Urothelium cell line (cell line): ENCODE results near the gene HELZ.
"Not testable (repeated sequence)": the region's sequence is repeated elsewhere in the genome, so short reads cannot be mapped to it uniquely, and the experiment has no call there.

Experiments used
- DNase-seq: peaks from one replicate; pipeline ENCODE4 v3.0.0; 2011; ENCODE audit warnings: low spot score, mixed read lengths
- FAIRE-seq: peaks from 2 replicates; lab custom pipeline; 2011; peaks lifted over from hg19 to GRCh38; lab: Jason Lieb, UNC

Gene HELZ

DNA sequence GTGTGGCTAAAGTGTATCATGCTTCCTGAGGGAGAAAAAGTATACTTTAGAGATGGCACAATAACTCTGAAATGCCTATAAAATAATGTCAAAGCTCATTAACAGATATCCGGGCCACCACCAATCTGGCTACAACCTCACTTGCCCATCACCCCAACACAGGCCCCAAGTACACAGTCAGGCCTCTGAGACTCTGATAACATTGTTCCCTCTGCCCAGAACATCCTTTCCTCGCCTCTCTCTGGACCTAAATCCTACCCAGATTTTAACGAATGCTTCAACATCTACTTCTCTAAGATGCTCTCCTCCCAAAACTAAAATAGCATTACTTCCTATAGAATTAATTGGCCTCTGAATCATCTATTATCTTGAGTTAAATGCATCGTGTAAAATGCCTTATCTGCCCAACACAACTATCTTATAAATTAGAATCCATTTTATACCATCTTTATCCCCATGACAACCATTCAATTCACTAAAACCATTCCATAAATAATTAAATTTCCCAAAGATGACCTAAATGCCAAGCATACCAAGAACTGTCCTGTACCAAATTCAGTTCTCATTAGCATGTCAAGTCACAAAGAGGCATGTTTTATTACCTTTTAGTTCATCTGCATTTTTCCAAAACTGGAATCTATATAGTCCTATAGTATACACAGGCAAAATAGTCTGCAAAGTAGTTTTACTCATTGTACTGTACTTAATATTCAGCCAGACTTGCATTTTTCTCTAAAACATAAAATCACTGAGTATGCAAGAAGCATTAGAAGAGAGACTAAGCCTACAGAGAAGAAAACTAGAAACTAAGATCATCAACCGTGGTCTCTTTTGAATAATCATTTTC lies 15.7 kb downstream of the HELZ start:
- DNase-seq (no peak), FAIRE-seq (no peak)

GRCh38 chr17:67227488-67227887 lies 17.5 kb downstream of the HELZ start:
- no peak for DNase-seq
- FAIRE-seq: no peak

DNA sequence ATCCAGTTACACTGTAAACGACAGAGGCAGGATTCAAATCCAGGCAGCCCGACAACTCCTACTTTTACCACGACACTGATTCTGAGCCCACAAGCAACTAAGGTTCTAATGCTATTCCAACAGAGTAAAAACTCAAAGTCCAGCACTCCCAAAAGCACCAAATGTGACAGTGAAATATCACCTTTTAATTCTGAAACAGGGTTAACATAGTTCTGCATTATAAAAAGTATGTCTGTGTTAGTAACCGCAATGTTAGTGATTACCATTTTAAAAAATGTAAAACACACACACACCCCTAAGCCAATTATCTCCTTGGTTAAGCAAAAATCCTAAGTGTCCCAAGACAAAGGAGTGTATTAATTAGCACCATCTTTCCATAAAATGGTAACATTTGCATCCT lies 19.7 kb downstream of the HELZ start:
- DNase-seq (no peak), FAIRE-seq (no peak)

GRCh38 chr17:67224736-67225135 lies 20.3 kb downstream of the HELZ start:
- FAIRE-seq (no peak), DNase-seq (no peak)

GRCh38 chr17:67223924-67224323 lies 21.1 kb downstream of the HELZ start:
- peak; percentile 27 for DNase-seq
- no peak for FAIRE-seq

DNA sequence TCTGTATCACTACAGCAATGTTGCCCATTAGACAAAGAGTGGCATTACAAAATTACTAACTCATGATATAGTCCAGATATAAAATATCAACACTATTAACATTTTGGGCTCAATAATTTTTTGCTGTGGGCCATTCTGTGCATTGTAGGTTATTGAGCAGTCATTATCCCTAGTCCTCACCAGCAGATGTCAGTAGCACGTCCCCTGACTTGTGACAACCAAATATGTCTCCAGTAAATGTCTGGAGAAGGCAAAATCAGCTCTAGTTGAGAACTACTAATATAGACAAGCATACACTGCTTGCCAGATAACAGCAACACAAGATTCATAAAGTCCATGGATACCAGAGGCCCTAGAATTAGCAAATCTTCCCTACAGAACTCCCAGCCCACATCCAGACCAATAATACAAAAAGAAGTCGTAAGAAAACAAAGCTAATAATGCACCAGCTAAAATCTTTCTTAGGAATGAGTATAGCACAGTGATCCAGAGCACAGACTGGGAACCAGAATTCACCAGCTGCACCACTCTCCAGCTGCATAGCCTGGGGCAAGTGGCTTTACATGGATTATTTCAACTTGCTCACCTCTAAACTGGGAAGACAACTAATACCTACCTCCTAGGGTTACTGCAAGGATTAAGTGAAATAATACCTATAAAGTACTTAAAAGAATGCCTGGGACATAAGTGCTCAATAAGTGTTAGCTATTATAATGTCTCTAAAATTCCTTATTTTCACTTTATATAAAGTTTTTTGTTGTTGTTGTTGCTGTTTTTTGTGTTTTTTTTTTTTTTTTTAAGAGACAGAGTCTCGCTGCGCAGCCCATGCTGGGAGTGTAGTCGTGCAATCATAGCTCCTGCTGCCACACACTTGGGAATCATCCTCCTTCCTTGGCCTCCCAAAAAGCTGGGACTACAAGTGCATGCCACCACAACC lies 23.7 kb downstream of the HELZ start:
- FAIRE-seq (peak; percentile 69), DNase-seq (peak; percentile 47)

GRCh38 chr17:67218385-67218950 lies 26.5 kb downstream of the HELZ start:
- DNase-seq: no peak
- no peak for FAIRE-seq

GRCh38 chr17:67217446-67217845 lies 27.6 kb downstream of the HELZ start:
- DNase-seq (no peak), FAIRE-seq (no peak)

DNA sequence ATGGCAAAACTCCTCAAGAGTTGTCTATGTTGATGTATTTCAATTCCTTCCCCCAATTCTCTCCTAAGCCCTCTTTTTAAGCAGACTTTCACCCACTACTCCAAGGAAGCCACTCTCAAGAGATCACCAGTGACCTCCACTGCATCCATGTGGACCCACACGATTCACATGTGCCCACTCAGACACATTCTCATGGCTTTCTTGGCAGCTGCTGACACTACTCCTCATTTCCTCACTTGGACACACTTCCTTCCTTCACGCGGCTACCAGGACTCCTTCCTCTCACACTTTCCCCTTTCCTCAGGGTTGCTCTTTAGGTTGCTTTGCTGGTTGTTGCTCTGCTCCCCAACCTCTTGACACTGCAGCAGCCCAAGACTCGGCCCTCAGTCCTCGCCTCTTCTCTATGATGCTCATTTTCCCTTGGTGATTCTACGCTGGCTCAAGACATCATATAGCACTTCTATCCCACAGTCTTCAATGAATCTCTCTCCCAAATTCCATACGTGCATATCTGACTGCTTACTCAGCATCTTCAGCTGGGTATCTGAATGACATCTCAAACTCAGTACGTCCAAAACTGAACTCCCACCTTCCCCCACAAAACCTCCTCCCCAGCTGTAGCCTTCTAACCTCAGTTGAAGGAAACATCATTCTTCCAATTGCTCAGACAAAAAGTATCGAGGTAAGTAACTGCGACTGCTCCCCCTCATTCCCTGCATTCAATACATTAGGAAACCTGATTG lies 28.2 kb downstream of the HELZ start:
- no peak for DNase-seq
- no peak for FAIRE-seq

- FAIRE-seq (no peak), DNase-seq (no peak)
Observed at GRCh38 chr17:67215991-67216421, 29.0 kb downstream of the HELZ start.

GRCh38 chr17:67212714-67213417 lies 32.1 kb downstream of the HELZ start:
- FAIRE-seq (no peak), DNase-seq (no peak)

DNA sequence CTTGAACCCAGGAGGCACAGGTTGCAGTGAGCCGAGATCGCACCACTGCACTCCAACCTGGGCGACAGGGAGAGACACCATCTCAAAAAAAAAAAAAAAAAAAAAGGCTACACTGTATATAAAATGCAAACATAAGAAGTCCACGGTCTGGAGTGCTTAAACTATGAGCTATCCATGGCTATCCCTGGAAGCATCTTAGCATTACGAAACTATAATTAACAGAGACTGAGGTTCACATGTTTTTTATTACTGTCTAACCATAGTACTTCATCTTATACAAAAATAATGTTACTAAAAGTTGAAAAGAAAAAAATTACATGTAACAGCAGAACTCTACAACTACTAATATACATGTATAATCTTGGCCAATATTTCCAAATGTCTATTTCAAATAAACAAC lies 32.8 kb downstream of the HELZ start:
- FAIRE-seq (no peak), DNase-seq (no peak)

DNA sequence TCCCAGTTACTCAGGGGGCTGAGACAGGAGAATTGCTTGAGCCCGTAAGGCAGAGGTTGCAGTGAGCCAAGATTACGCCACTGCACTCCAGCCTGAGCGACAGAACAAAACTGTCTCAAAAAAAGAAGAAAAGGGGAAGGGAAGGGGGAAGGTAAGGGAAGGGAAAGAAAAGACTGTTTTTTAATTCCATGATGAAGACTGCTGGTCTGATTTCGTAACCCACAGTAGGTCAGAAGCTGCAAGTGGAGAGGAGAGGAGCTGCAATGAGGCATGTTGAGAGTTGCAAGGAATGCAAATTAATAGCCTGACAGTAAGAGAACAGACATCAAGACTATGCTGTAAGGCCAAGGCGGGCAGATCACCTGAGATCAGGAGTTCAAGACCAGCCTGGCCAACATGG lies 33.3 kb downstream of the HELZ start:
- DNase-seq: no peak

GRCh38 chr17:67210915-67211314 lies 34.1 kb downstream of the HELZ start:
- DNase-seq: no peak
- FAIRE-seq: no peak

More for the DNA sequence above, 33.3 kb downstream of the HELZ start:
- FAIRE-seq: no peak

GRCh38 chr17:67208232-67208631 lies 36.8 kb downstream of the HELZ start:
- FAIRE-seq: no peak

GRCh38 chr17:67203818-67204217 lies 41.2 kb downstream of the HELZ start:
- no peak for FAIRE-seq
- no peak for DNase-seq

More at GRCh38 chr17:67208232-67208631, 36.8 kb downstream of the HELZ start:
- DNase-seq: no peak

DNA sequence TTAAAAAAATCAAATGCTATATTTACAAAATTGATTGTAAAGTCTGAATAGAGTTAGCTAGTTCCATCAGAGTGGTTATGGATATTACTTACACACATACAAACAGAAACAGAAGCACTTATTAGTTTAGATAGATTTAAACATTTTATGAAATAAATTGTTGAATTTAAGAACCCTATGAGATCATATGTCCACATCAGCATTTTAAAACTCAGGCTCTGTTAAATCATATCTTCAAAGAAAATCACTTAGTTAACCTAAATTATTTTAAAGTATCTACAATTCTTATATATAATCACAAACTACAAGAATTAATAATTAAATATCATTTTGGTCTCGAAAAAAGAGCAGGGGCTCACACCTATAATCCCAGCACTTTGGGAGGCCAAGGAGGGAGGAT lies 42.5 kb downstream of the HELZ start:
- FAIRE-seq (no peak), DNase-seq (no peak)

DNA sequence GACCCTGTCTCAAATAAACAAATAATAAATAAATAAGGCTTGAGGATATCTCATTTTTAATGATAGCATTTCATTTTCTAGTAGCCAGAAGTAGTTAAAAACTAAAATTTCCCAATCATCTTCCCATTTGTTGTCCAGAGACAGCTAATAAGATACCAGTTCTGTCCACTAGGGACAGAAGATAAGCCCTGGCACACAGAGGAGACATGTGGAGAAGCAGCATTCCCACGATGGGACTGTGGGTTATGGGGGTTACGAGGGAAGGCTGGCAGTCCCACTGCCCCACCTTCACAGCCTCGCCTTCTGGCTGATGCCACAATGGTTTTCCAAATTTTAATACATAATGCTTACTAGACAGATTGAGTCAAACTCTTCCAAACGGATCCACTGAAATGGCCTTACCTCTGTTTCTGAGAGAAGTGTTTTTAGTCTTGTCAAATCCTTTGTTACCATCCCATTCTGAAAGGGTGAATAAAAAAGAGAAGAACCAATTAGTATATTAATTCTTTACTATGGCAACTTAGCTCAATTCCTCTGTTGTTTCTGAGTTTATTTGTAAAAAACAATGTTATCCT lies 44.2 kb downstream of the HELZ start:
- DNase-seq (peak; percentile 51), FAIRE-seq (no peak)

DNA sequence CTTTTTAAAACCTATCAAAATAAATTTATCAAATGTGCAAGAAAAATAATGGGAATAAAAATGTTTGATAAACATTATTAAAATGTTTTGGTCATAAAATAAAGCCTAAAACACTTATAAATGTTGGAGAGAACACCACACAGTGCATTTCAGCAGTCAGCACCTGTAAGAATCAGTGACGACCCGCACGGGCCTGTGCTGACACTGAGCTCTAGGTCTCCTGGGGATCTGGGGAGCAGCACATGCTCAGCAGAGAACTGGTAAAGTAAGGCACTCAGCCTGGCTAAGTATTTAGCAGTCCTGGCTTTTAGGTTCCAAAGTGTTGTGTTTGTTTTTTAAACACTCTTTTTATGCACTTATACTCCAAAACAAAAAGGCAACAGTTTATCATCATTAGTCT lies 46.9 kb downstream of the HELZ start:
- FAIRE-seq (no peak), DNase-seq (no peak)

DNA sequence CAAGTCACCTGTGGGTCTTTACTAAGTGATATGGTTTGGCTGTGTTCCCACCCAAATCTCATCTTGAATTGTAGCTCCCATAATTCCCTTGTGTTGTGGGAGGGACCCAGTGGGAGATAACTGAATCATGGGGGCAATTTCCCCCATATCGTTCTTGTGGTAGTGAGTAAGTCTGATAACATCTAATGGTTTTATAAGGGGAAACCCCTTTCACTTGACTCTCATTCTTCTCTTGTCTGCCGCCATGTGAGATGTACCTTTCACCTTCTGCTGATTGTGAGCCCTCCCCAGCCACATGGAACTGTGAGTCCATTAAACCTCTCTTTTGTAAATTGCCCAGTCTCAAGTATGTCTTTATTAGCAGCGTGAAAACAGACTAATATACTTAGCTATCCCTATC lies 48.0 kb downstream of the HELZ start:
- not testable (repeated sequence) for FAIRE-seq, DNase-seq
